K562 (cell line): Measurements from ENCODE around the gene IBA57.

Source experiments
- ETS2 ChIP-seq: IDR thresholded peaks from 2 replicates; pipeline ENCODE4 v1.6.1; 2016; ENCODE audit warnings: borderline replicate concordance, missing genetic modification characterization, mild to moderate bottlenecking, moderate library complexity, missing compliant biosample characterization; ENCODE audit not compliant: poor library complexity, severe bottlenecking
- SMC3 ChIP-seq: conservative IDR thresholded peaks from 2 replicates; pipeline ENCODE4 v1.6.1; 2011; ENCODE audit warnings: low read depth, low read length, improper control_type of control experiment; ENCODE audit not compliant: insufficient read depth
- ZNF146 ChIP-seq: IDR thresholded peaks from one replicate; pipeline ENCODE4 v1.6.1; 2018; ENCODE audit warnings: missing compliant biosample characterization; ENCODE audit not compliant: unreplicated experiment
- TF ChIP-seq, protein P1 (sequence below): fragments of 200-600 bp; sonication (generic); IDR thresholded peaks from one replicate; pipeline ENCODE4 v1.6.1; 2012; ENCODE audit warnings: mild to moderate bottlenecking, low read depth, low read length, inconsistent platforms
- TF ChIP-seq, protein P2 (sequence below), 3 experiments: fragments of 200-800 bp in 1 of 3; sonication (Bioruptor generic) in 1 of 3; sonication (generic) in 1 of 3; formaldehyde crosslinking in 1 of 3; IDR thresholded peaks; 2 replicates each; pipeline versions ENCODE4 v1.6.1 to v1.8.0; 2016 to 2022; ENCODE audit warnings: mild to moderate bottlenecking in 2 of 3, missing compliant biosample characterization in 2 of 3, missing genetic modification characterization in 2 of 3, missing genetic modification reagents in 1 of 3
- TF ChIP-seq, protein P3 (sequence below): sonication (generic); formaldehyde crosslinking; IDR thresholded peaks from 2 replicates; pipeline ENCODE4 v1.9.0; 2022; ENCODE audit warnings: mild to moderate bottlenecking, missing genetic modification reagents
- TF ChIP-seq, protein P4 (sequence below), 3 experiments: IDR thresholded peaks in 2 of 3; conservative IDR thresholded peaks in 1 of 3; 2 replicates each; pipeline ENCODE4 v1.5.1; 2011 to 2012; ENCODE audit warnings: low read length in 3 of 3, mild to moderate bottlenecking in 3 of 3, control low read depth in 2 of 3, improper control_type of control experiment in 1 of 3, inconsistent platforms in 1 of 3, low read depth in 1 of 3, mixed read lengths in 1 of 3, moderate library complexity in 1 of 3; ENCODE audit not compliant: insufficient read depth in 2 of 3

DNA sequence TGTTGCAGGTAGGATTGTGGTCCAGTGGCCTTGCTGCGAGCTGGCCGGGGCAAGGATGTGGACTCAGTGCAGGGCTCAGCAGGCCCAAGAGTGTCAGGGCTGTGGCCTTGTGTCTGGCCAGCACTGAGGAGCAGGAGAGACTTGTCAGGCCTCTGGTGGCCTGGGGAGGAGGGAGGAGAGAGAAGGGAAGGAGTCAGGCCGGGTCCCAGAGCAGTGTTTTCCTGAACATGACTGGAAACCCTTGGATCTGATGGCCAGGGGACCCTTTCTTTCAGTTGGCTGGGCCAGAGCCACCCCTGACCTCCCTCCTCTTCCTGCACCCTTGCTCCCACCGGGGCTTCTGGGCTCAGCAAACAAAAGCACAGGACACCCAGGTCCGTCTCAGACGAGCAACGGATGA, 5.1 kb downstream of the IBA57 start:
- TF ChIP-seq SMC3 (no peak), ZNF146 (CRISPR knock-in tag) (no peak), ETS2 (tag) (no peak)
- TF ChIP-seq, protein P1, sequence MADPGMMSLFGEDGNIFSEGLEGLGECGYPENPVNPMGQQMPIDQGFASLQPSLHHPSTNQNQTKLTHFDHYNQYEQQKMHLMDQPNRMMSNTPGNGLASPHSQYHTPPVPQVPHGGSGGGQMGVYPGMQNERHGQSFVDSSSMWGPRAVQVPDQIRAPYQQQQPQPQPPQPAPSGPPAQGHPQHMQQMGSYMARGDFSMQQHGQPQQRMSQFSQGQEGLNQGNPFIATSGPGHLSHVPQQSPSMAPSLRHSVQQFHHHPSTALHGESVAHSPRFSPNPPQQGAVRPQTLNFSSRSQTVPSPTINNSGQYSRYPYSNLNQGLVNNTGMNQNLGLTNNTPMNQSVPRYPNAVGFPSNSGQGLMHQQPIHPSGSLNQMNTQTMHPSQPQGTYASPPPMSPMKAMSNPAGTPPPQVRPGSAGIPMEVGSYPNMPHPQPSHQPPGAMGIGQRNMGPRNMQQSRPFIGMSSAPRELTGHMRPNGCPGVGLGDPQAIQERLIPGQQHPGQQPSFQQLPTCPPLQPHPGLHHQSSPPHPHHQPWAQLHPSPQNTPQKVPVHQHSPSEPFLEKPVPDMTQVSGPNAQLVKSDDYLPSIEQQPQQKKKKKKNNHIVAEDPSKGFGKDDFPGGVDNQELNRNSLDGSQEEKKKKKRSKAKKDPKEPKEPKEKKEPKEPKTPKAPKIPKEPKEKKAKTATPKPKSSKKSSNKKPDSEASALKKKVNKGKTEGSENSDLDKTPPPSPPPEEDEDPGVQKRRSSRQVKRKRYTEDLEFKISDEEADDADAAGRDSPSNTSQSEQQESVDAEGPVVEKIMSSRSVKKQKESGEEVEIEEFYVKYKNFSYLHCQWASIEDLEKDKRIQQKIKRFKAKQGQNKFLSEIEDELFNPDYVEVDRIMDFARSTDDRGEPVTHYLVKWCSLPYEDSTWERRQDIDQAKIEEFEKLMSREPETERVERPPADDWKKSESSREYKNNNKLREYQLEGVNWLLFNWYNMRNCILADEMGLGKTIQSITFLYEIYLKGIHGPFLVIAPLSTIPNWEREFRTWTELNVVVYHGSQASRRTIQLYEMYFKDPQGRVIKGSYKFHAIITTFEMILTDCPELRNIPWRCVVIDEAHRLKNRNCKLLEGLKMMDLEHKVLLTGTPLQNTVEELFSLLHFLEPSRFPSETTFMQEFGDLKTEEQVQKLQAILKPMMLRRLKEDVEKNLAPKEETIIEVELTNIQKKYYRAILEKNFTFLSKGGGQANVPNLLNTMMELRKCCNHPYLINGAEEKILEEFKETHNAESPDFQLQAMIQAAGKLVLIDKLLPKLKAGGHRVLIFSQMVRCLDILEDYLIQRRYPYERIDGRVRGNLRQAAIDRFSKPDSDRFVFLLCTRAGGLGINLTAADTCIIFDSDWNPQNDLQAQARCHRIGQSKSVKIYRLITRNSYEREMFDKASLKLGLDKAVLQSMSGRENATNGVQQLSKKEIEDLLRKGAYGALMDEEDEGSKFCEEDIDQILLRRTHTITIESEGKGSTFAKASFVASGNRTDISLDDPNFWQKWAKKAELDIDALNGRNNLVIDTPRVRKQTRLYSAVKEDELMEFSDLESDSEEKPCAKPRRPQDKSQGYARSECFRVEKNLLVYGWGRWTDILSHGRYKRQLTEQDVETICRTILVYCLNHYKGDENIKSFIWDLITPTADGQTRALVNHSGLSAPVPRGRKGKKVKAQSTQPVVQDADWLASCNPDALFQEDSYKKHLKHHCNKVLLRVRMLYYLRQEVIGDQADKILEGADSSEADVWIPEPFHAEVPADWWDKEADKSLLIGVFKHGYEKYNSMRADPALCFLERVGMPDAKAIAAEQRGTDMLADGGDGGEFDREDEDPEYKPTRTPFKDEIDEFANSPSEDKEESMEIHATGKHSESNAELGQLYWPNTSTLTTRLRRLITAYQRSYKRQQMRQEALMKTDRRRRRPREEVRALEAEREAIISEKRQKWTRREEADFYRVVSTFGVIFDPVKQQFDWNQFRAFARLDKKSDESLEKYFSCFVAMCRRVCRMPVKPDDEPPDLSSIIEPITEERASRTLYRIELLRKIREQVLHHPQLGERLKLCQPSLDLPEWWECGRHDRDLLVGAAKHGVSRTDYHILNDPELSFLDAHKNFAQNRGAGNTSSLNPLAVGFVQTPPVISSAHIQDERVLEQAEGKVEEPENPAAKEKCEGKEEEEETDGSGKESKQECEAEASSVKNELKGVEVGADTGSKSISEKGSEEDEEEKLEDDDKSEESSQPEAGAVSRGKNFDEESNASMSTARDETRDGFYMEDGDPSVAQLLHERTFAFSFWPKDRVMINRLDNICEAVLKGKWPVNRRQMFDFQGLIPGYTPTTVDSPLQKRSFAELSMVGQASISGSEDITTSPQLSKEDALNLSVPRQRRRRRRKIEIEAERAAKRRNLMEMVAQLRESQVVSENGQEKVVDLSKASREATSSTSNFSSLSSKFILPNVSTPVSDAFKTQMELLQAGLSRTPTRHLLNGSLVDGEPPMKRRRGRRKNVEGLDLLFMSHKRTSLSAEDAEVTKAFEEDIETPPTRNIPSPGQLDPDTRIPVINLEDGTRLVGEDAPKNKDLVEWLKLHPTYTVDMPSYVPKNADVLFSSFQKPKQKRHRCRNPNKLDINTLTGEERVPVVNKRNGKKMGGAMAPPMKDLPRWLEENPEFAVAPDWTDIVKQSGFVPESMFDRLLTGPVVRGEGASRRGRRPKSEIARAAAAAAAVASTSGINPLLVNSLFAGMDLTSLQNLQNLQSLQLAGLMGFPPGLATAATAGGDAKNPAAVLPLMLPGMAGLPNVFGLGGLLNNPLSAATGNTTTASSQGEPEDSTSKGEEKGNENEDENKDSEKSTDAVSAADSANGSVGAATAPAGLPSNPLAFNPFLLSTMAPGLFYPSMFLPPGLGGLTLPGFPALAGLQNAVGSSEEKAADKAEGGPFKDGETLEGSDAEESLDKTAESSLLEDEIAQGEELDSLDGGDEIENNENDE, result no peak
- TF ChIP-seq, protein P2, sequence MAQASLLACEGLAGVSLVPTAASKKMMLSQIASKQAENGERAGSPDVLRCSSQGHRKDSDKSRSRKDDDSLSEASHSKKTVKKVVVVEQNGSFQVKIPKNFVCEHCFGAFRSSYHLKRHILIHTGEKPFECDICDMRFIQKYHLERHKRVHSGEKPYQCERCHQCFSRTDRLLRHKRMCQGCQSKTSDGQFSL (CRISPR knock-in tag; IDR thresholded peaks at IDR 0.05), result no peak
- TF ChIP-seq, protein P2 (tag; IDR thresholded peaks at IDR 0.05), result no peak
- TF ChIP-seq, protein P3, sequence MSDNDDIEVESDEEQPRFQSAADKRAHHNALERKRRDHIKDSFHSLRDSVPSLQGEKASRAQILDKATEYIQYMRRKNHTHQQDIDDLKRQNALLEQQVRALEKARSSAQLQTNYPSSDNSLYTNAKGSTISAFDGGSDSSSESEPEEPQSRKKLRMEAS (CRISPR knock-in tag), result no peak
- TF ChIP-seq, protein P4, sequence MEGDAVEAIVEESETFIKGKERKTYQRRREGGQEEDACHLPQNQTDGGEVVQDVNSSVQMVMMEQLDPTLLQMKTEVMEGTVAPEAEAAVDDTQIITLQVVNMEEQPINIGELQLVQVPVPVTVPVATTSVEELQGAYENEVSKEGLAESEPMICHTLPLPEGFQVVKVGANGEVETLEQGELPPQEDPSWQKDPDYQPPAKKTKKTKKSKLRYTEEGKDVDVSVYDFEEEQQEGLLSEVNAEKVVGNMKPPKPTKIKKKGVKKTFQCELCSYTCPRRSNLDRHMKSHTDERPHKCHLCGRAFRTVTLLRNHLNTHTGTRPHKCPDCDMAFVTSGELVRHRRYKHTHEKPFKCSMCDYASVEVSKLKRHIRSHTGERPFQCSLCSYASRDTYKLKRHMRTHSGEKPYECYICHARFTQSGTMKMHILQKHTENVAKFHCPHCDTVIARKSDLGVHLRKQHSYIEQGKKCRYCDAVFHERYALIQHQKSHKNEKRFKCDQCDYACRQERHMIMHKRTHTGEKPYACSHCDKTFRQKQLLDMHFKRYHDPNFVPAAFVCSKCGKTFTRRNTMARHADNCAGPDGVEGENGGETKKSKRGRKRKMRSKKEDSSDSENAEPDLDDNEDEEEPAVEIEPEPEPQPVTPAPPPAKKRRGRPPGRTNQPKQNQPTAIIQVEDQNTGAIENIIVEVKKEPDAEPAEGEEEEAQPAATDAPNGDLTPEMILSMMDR (IDR thresholded peaks at IDR 0.05 in 2 of 3, conservative IDR thresholded peaks at IDR 0.05 in 1 of 3; ENCODE audit: insufficient read depth in 2 of 3, low read depth in 1 of 3, low read length in 3 of 3), result no peak
